Mesenteric fat pad (tissue), 1 donor: ENCODE data around the gene MEIS1. TPM values are rescaled to one million over a fixed set of nuclear protein-coding genes. Genes with fewer than 3 reads are reported as not detected.
"Not testable (repeated sequence)": the region's sequence is repeated elsewhere in the genome, so short reads cannot be mapped to it uniquely, and the experiment has no call there.

Experiments used
- DNase-seq: peaks from one replicate; pipeline ENCODE4 v3.0.0-alpha.2; 2020; ENCODE audit warnings: low spot score
- total RNA-seq: library from RNA; stranded (reverse); fragmentation: NEBNext Ultra II Directional; extraction: Animal tissue kit (Norgen Biotek cat#: 25700); gene quantifications from one replicate; pipeline ENCODE4 v1.2.1, GENCODE V29; 2021
- donor health status: DM: yes; HTN: yes; CAD: no.

The MEIS1 gene
- total RNA-seq, 1 donor from 2014 or later, result 31.7 TPM

GRCh38 chr2:66466433-66466832 is 31.5 kb downstream of the MEIS1 start:
- DNase-seq, result no peak

DNA sequence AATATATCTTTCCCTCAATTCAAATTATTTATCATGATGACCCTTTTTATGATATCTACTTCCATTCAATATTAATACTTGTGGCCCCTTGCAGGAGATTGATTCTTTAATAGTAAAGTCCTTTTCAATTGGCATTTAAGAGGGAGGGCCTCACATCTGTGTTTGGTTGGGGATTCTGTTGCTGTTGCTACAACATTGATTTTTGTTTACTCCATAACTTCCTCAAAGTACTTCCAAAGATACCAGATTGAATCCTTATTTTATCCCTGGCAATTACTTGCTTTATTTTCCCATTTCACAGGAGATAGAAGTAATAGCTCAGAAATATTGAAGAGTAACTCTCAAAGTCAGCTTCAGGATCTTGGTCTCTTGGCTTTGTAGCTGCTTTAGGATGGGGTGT is 32.8 kb downstream of the MEIS1 start:
- DNase-seq, result no peak

- DNase-seq, result no peak
These were observed 34.4 kb downstream of the MEIS1 start for GRCh38 chr2:66469214-66469902.

DNA sequence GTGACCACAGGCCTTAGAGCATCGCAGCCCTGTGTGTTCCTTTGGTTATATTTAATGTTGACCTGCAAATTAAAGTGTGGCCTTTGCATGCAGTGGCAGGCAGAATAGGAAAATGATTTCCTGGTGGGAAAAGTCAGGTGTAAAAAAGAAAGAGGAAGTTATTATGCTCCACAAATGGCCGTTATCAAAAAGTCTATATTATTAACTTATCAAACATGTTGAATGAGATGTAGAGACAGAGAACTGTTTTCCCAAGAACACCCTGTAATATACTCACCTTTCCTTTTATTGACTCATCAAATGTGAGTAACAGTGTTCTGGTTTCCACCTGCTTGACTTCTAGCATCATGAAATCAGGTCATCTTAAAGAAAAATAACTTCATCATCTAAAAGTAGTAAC is 35.3 kb downstream of the MEIS1 start:
- no peak for DNase-seq

DNA sequence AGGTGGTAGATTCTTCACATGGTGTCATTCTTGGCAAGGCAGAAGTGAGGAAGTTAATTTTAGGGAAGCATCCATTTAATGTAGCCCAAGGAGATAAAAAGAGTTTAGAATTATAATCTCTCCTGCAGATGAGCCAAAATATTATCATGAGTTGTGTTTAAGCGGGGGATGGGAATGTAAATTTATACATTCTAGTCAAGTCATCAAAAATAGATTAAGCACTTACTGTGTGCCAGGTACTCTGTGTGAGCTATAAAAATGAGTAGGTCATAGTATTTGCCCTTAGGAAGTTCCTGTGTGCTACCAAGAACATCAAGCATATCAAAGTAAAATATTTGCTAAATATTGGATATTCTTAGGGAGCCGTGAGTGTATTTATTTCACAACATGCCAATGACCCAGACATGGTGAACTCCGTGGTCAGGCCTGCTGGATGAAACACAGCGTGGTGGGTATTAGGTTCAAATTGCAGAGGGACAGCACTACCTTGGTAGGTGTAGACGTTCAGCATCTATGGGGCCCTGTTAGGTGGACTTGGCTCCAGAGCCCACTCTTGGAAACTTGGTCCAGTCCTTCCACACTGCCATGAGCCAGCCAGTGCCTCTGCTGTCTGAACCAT is 37.4 kb downstream of the MEIS1 start:
- no peak for DNase-seq

DNA sequence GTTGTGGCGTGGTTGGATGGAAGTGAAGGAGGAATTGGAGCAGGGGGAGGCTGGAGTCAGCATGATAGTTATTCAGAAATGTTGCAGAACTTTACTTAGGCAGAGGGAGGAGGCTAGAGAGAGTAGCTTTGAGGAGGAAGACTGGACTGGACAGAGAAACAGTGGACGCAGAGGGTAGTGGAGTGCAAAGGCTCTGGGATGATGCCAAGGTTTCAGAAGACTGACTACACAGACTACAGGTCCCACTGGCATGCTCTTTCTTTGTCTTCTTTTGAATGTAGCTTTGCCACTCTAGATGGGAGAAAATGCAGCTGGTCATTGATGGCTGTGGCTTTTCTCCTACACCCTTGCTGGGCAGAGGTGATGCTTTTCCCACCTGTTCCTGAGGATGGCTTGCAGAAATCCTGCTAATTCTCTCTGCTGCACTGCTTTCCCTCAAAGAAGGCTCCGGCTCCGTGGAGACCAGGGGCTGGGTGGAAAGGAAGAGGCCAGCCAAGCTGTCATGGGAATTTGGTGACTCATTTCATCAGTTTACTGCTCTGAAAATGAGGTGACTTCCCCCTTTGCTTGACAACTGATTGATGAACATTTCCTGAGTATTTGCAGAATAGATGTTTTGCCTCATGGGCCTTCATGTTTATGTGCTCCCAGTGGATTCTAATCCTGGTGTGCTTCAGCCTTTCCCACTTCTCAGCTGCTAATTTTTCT is 42.4 kb downstream of the MEIS1 start:
- no peak for DNase-seq

DNA sequence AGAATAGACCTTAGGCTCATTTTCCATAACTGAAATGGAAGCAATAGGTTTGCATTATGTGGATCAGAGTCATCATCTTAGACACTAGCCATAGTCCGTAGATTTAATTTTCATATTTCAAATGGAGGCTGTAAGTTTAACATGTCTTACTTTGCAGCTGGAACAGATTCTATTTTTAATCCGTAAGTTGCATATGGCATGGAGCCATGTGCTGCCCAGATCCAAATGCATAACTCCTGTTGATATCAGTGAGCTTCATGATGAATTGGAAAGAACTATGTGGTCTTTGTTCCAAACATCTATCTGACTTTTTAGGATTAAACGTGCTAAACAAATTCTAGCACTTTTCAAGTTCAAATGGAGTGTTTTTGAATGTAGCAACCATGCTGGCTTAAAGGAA is 43.4 kb downstream of the MEIS1 start:
- no peak for DNase-seq

DNA sequence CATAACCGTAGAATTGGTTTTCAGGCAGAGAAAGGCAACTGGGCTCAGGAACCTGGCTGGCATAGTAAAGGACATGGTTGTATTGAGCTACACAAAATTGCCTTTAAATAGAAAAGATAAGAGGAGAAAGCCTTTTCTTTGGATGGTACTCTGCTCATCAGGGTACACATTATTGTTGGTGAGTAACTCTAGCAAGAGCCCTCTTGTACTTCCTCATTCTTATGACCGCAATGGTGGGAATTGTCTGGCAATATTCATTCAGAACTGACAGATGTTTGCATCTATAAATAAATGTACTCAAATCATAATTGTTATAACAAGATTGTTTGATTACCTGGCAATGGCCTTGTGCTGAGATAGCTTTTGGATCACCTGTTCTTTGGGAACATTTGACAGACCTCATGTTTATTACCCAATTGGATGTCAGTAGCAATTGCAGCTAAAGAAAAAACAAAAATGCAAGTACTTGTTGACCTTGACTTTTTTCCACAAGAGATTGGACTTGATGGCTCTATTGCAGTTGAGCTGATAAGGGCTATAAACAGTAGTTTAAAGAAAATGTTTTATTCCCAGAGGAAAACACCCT is 43.9 kb downstream of the MEIS1 start:
- DNase-seq, result no peak

- no peak for DNase-seq
These were observed 46.2 kb downstream of the MEIS1 start for GRCh38 chr2:66481100-66481549.

DNA sequence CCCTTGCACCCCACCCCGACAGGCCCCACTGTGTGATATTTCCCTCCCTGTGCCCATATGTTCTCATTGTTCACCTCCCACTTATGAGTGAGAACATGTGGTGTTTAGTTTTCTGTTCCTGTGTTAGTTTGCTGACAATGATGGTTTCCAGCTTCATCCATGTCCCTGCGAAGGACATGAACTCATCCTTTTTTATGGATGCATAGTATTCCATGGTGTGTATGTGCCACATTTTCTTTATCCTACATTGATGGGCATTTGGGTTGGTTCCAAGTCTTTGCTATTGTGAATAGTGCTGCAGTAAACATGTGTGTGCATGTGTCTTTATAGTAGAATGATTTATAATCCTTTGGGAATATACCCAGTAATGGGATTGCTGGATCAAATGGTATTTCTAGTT is 50.3 kb downstream of the MEIS1 start:
- DNase-seq, result not testable (repeated sequence)

GRCh38 chr2:66488946-66489345 is 54.0 kb downstream of the MEIS1 start:
- no peak for DNase-seq

DNA sequence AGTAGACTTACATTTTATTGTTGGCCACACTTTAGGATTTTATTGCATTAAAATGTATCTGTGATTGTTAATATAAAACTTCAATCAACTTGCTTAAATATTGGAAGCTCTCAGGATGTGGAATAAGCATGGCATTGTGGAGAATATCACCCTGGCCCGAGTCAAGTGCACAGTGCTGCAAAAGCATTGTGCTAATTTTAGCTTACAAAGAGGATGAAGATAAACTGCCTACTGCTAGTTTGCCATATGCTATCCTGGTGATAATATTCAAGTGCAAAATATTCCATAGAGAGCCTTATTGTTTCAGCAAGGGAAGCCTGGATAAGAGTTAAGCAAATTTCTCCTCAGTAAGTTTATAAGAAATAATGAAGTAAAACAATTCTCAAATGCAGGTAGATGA is 54.5 kb downstream of the MEIS1 start:
- no peak for DNase-seq

DNA sequence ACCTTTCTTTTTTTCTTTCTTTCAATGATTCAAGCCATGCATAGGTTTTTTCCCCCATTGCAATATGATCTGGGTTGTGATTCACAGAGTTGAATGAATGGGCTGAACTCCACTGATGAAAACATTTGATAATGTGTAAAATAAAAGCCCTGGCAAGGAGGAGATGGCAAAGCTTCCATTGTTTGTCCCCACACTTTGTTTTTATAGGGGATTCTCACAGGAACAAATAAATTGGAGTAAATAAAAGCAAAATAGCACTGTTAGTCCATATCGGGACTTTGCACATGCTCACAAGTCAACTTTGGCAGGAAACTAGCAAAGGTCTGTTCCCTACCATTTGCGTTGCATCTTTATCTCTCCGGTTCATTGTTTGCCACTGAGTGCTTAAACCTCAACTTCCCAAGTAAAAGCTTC is 55.7 kb downstream of the MEIS1 start:
- no peak for DNase-seq

GRCh38 chr2:66494708-66495107 is 59.8 kb downstream of the MEIS1 start:
- no peak for DNase-seq

GRCh38 chr2:66495788-66496640 is 61.1 kb downstream of the MEIS1 start:
- no peak for DNase-seq

DNA sequence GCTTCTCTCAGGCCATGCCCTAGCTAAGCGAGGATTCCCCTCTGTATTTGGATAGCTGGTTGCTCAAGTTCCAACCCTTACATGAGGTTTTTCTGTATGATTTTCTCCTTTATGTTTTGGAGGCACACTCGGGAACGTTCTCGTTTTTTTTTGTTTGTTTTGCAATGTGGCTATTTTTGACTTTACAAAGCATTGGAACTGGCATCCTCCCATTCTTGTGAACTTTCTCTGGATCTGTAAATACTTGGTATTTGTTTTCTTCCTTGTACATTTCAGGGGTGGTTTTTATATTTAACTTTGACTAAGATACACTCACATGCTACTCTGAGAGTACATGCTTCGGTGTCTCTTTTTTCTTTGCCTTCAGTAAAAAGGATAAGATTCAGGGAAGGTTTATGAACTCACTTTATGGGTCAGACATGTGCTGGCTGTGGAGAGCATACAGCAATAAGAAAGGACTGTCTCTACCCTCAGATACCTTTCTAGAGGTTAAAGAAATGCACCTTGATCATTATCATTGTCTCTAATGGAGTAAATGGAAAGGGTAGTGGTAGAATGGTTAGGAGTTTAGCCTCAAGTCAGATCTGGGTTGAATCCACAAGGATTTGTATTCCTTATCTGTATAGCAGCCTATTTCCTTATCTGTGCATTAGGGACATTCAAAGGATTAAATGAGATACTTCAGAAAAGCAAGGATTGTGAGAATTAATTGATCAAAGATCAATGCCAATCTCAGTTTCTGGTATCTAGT is 61.9 kb downstream of the MEIS1 start:
- DNase-seq, result no peak

DNA sequence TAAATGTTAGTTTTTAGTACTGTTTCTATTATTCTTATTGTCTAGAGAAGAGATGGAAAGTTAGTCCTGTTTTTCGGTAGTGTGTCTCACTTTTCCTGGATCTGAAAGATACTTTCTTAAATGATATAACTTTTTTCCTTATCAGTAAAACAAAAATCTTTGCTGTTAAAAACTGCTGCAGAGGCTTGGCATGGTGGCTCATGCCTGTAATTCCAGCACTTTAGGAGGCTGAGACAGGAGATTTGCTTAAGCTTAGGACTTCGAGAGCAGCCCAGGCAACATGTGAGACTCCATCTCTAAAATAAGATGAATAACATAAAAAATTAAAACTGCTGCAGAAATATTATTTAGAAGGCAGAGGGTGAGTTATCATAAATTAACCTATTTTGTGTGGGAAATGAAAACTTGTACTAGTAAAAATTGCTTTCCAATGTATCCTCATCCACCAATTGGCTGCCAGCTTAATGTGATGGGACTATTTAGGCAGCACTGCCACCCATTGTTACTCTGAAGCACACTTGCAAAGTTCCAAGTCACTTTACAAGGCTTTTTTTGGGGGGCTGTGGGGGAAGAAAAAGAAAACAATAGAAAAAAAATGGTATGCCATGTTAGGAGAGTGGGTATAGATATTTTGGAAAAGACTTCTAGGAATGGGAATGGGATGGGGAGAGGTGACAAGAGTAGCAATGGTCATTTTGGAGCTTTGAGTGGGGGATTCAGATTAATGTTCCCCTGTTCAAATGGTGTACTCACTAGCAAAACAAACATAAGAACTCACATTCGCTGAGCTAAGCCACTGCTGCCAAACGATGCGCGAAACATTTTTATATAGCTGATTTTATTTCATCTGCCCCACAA is 62.7 kb downstream of the MEIS1 start:
- no peak for DNase-seq

GRCh38 chr2:66498289-66498975 is 63.5 kb downstream of the MEIS1 start:
- no peak for DNase-seq

DNA sequence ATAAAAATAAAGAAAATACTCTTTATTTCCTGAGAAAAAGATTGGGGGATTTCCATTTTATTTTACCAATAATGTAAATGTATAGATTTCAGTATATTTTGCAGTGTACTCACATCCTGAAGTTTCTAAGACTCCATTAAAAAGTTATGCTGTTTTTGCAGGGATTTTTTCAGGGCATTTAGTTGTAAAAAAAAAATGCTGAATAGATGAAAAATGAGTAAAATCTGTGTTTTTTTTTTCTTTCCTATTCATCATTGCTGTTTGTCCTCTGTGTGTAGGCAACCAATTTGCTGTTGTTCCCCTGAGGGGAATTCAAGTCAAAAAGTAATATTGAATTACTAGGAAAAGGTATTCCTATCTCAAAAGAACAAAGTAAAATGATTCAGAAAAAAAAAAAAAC is 66.3 kb downstream of the MEIS1 start:
- DNase-seq, result no peak
